Embryonic facial prominence (tissue), 1 donor: ENCODE data around the gene NXPH1.

Experiments used
- DNase-seq: peaks from one replicate; pipeline ENCODE4 v3.0.0-alpha.2; 2016; ENCODE audit errors: extremely low spot score

The NXPH1 gene

DNA sequence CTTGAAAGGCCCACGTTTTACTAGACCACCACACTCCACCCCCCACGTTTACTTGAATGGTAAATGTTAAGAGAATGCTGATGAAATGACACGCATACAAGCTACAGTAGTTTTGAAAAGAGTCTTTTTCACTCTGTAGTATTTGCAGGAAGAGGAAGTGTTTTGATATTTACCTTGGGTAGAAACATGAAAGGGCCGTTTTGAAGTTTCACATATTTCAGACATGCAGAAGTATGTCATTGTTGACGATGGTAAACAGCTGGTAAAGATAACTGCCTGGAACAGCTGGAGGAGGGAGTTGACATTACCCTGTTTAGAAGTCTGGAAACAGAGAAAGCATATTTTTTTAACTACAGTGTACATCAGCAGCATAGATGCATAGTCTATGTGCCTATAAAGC lies 160.7 kb downstream of the NXPH1 start:
- DNase-seq = no peak

GRCh38 chr7:8597565-8597964 lies 164.2 kb downstream of the NXPH1 start:
- DNase-seq = no peak

DNA sequence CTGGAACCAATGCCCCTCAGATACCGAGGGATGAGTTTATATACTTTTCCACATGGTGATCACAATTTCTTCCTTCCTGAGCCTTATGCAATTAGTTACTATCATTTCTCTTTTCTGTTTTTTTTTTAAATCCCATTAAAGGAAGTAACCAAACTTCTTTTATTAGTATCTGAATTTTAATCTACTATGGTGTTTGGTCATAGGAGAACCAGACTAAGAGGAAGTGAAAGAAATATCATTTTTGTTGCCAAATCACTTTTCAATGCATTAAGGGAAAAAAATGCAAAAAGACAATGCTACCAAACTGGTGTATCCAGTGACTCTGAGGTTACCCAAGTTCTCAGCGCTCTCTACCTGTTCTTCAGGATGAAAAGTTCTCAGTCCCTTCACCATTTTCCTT lies 167.7 kb downstream of the NXPH1 start:
- no peak for DNase-seq

DNA sequence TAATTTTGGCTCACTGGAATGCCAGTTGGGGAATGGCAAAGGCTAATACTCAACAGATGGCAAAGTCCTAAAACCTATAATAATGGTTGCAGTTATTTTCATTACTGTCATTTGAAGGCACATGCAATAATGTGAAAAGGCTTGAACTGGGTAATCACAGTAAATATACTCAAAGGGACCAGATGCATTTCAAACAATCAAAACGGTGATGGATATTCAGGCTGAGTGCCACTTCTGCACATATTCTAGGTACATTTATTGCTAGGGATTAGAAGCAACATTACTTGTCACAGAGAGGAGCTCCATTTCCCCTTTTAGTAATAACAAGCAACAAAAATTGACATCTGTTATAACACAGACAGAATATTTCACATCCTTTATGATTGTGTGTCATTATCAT lies 171.8 kb downstream of the NXPH1 start:
- no peak for DNase-seq

GRCh38 chr7:8612584-8612983 lies 179.2 kb downstream of the NXPH1 start:
- DNase-seq = no peak

GRCh38 chr7:8613191-8613590 lies 179.8 kb downstream of the NXPH1 start:
- no peak for DNase-seq

- no peak for DNase-seq
These were observed 181.6 kb downstream of the NXPH1 start for GRCh38 chr7:8615019-8615418.

DNA sequence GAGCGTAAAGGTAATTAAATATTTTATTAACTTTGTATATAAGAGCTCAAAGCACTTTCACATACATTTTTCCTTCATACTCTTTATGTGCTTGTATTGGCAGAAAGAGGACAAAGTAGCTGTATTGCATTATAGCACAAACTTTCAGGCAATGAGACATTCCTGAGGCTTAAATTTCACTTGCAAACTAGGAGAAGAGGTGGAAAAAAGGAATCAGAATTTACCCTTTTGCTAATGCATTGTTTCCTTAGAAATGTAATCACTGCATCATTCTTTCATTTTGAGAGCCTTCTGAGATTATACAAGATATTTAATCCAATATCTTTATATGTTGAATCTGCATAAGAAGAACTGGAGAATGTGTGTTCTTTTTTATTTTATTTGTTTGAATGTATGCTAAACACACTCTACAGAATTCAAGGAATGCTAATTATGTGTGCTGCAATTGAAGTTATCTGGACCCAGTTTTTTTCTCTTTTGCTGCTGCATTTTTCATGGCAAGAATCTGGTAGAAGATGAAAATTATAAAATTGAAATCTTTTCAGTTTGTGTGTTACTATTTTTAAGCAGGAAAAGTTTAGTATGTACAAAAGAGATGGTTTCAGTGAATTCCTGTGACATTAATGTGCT lies 185.1 kb downstream of the NXPH1 start:
- no peak for DNase-seq

DNA sequence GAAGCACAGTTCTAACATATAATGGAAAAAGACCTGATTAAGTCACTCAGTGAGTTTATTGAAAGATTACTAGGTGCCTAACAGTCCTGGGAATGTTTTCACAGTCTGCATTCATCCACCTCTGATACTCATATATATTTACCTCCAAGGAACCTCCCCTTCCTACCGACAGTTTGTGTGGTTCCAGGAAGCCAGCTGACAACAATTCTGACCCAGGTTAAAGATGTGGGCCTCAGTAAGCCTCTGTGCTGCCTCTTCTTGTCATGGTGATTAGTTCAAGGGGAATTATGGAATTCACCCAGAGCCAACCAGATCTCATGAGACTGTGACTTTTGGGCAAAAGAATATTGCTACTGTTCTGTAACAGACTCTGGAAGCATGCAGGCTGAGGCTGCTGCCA lies 186.8 kb downstream of the NXPH1 start:
- no peak for DNase-seq

GRCh38 chr7:8625612-8626011 lies 192.2 kb downstream of the NXPH1 start:
- DNase-seq = no peak

GRCh38 chr7:8627325-8627724 lies 193.9 kb downstream of the NXPH1 start:
- DNase-seq = no peak

DNA sequence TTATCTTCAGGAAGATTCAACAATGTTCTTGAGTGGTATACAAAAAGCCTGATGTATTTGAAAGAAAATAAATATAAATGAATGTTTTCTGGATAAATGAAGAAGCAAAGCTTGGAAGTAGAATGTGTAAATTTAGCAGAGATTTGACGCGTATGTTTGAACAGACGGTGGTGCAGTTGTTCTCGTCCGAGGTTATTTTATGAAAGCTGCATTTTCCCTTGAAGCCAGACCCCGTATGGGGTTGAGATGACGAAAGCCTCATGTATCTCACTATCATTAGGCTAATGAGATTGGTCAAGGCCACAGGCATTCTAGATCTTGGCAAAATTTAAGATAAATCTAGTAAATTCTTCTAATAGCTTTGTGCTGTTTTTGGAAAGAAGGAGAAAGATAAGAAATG lies 195.2 kb downstream of the NXPH1 start:
- DNase-seq = no peak

- DNase-seq = no peak
These were observed 196.1 kb downstream of the NXPH1 start for GRCh38 chr7:8629504-8629903.

DNA sequence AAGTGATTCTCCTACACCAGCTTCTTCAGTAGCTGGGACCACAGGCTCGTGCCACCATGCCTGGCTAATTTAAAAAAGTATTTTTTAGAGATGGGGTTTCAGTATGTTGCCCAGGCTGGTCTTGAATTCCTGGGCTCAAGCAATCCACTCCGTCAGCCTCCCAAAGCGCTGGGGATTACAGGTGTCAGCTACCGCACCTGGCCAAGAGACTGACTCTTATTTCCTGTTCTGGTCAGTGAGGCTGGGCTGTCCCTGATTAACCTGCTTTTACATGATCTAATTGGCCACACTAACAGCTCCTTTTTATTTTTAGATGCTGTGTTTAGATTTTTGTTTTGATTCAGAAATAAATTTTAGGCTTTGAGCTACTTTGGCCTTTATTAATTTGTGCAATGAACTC lies 203.9 kb downstream of the NXPH1 start:
- DNase-seq = no peak

DNA sequence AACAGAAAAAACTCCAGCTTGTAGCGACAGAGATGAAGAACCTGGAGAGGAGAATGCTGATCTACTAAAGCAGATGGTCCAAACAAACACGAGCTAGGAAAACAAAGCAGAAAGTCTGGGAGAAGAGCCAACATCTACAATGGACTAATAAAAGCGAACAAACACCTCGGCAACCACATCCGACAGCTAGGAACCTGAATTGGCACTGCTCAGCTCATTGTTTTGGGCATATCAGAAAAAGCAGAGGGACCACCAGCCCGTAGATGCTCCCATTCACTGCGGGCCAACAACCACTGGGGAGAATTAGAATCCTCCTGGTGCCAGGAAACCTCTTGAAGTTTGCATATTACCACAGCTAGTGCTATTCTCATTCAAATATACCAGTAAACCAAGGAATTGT lies 204.7 kb downstream of the NXPH1 start:
- DNase-seq = no peak

DNA sequence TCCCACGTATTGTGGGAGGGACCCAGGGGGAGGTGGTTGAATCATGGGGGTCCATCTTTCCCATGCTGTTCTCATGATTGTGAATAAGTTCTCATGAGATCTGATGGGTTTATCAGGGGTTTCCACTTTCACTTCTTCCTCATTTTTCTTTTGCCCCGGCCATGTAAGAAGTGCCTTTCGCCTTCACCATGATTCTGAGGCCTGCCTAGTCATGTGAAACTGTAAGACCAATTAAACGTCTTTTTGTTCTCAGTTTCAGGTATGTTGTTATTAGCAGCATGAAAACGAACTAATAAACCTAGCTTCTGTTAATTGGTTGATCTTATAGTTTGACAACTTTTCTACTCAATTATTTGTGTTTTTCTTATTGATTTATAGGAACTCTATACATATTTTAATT lies 206.3 kb downstream of the NXPH1 start:
- no peak for DNase-seq

DNA sequence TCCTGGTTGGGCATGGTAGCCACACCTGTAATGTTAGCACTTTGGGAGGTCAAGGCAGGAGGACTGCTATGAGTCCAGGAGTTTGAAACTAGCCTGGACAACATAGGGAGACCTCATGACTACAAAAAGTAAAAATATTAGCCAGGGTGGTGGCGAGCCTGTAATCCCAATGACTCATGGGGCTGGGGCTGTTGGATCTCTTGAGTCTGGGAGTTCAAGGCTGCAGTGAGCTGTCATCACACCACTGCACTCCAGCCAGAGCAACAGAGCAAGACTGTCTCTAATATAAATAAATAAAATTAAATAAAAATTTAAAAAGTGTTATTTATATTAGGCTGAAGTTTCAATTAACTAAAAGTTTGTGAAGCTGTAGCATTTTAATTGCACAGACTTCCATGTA lies 207.3 kb downstream of the NXPH1 start:
- no peak for DNase-seq

DNA sequence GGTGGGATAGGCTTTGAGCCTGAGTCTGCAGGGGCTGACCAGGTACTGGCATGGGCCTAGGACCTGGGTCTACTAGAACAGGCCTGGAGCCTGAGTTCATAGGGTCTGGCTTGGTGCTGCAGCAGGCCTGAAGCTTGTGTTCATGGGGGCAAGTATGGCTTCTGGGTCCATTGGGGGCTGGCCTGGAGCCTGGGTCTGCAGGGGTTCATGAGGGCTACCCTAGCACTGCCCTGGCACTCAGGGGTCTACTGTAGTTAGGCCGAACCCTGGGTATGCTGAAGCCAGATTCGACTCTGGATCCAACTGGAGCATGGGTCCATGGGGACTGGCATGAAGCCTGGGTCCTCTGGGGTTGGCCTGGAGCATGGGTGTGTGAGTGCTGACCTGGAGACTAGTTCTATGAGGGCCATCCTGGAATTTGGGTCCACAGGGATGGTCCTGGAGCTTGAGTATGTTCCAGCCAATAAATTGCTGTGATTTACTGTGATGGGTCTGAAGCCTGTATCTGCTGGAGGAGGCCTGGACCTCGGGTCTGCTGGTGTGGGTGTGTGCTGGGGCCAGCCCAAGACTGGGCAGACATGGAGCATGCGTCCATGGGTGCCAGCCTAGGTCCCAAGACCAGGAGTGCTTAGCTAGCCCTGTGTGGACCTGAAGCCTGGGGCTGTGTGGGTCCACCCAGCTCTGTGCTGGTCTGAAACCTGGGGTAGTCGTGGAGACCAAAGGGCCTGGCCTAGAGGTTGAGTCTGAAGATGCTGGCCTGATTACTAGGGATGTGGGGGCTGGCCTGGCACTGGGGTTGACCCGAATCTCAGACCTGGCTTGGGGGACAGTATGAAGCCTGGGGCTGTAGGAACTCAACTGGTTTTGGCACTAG lies 235.5 kb downstream of the NXPH1 start:
- DNase-seq = no peak

DNA sequence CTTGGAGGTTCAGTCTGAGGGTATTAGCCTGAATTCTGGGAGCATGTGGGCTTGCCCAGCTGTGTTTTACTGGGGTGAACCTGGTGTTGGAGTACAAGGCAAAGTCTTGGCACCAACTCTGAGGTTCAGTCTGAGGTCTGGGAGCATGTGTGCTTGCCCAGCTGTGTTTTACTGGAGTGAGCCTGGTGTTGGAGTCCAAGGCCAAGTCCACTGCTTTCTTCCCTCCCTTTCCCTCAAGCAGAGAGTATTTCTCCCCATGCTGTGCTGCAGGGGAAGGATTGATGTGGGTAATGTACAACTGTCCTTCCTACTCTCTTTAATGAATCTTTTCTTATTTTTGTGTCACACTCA lies 236.1 kb downstream of the NXPH1 start:
- no peak for DNase-seq

GRCh38 chr7:8684426-8684825 lies 251.0 kb downstream of the NXPH1 start:
- no peak for DNase-seq

GRCh38 chr7:8699875-8700624 lies 266.6 kb downstream of the NXPH1 start:
- DNase-seq = no peak

DNA sequence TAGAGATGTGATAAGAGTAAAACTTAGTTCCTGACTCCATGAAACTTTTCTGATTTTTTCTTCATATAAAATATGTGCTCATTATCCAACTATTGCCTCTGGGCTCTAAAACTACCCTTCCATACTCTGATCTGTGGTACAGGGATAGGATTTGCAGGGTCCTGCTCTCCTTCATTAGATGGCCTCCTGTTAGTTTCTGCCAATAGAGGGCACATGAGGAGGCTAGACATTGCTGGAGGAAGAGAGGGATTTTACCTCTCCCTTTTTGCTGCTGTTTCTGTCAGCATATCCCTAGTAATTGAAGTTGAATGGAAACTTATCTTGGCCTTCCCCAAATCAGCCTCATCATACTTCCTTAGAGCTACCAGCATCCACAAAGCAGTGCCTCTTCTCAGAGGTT lies 269.4 kb downstream of the NXPH1 start:
- no peak for DNase-seq

DNA sequence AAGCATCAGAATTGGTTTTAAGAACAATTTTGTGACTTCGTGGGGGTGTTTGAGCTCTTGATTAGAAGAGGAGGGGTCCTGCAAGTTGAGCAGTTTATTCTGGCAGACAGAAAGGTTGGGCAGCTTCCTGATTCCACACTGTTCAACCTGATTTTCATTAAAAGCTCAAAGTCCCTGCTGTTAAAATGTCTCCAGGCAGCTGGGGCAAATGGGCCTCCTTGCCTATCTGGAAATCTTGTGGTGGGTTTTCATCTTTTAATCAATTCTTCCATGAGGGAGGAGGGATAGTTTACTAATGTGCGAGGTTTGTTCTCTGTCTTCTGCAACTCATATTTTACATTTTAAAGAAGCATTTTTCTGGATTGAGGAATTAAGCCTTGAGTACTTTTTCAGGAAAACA lies 276.7 kb downstream of the NXPH1 start:
- DNase-seq = no peak
